RWPE2 (cell line): ENCODE measurements around the gene SNED1.

Experiments used
- ATAC-seq: fragments of 200-7000 bp; cut with Tn5 transposase; 3 replicates; pipeline ENCODE4 v1.9.1; 2021; ENCODE audit warnings: low read depth
- DNase-seq: peaks from one replicate; pipeline ENCODE4 v3.0.0-alpha.2; 2020; ENCODE audit warnings: low spot score
- H3K27ac ChIP-seq: fragments of 450-650 bp; 2 replicates; pipeline ENCODE4 v1.5.1; 2017; ENCODE audit warnings: mild to moderate bottlenecking; ENCODE audit not compliant: poor library complexity, severe bottlenecking
- H3K27me3 ChIP-seq: fragments of 250-450 bp; sonication (Bioruptor Pico); 2 replicates; pipeline ENCODE4 v1.5.1; 2021; ENCODE audit warnings: mild to moderate bottlenecking, moderate library complexity; ENCODE audit not compliant: insufficient read depth, poor library complexity, severe bottlenecking
- H3K36me3 ChIP-seq: fragments of 250-450 bp; sonication (Bioruptor Pico); 2 replicates; pipeline ENCODE4 v1.5.1; 2020; ENCODE audit warnings: low read depth, mild to moderate bottlenecking, moderate library complexity
- H3K4me1 ChIP-seq: fragments of 250-450 bp; sonication (Bioruptor Pico); 2 replicates; pipeline ENCODE4 v1.5.1; 2021; ENCODE audit warnings: mild to moderate bottlenecking, moderate library complexity; ENCODE audit not compliant: insufficient read depth, poor library complexity, severe bottlenecking
- H3K4me3 ChIP-seq: fragments of 250-450 bp; sonication (Bioruptor Pico); 2 replicates; pipeline ENCODE4 v1.5.1; 2021; ENCODE audit warnings: mild to moderate bottlenecking, moderate library complexity; ENCODE audit not compliant: severe bottlenecking
- H3K9me3 ChIP-seq: fragments of 250-450 bp; sonication (Bioruptor Pico); 2 replicates; pipeline ENCODE4 v1.5.1; 2021; ENCODE audit warnings: mild to moderate bottlenecking, moderate library complexity; ENCODE audit not compliant: severe bottlenecking
- CTCF ChIP-seq: fragments of 450-650 bp; IDR thresholded peaks from one replicate; pipeline ENCODE4 v1.5.1; 2017; ENCODE audit warnings: mild to moderate bottlenecking, moderate library complexity; ENCODE audit not compliant: poor library complexity, severe bottlenecking

The SNED1 gene

GRCh38 chr2:241003830-241004564 lies 5.6 kb downstream of the SNED1 start:
- ATAC-seq, result no peak
- Histone ChIP-seq H3K27me3 (peaks cover 6% of the 10 kb centered on the region), H3K4me3 (no peak overlapping the region), H3K27ac (no peak overlapping the region), H3K36me3 (no peaks in the 10 kb centered on the region), H3K4me1 (no peaks in the 10 kb centered on the region), H3K9me3 (peaks cover 7% of the 10 kb centered on the region)
- no peak for DNase-seq
- no peak for TF ChIP-seq CTCF

GRCh38 chr2:241005569-241005968 lies 7.2 kb downstream of the SNED1 start:
- Histone ChIP-seq H3K4me3 (no peak overlapping the region), H3K4me1 (no peaks in the 10 kb centered on the region), H3K27ac (no peak overlapping the region), H3K27me3 (no peaks in the 10 kb centered on the region), H3K36me3 (no peaks in the 10 kb centered on the region), H3K9me3 (peaks cover 7% of the 10 kb centered on the region)
- TF ChIP-seq CTCF, result no peak
- ATAC-seq (no peak), DNase-seq (no peak)

GRCh38 chr2:241006412-241006811 lies 8.0 kb downstream of the SNED1 start:
- Histone ChIP-seq H3K27me3 (no peaks in the 10 kb centered on the region), H3K4me1 (no peaks in the 10 kb centered on the region), H3K36me3 (no peaks in the 10 kb centered on the region), H3K9me3 (peaks cover 7% of the 10 kb centered on the region), H3K27ac (no peak overlapping the region), H3K4me3 (no peak overlapping the region)
- ATAC-seq (no peak), DNase-seq (no peak)
- no peak for TF ChIP-seq CTCF

GRCh38 chr2:241007111-241007510 lies 8.7 kb downstream of the SNED1 start:
- Histone ChIP-seq H3K9me3 (peaks cover 7% of the 10 kb centered on the region), H3K4me3 (no peak overlapping the region), H3K27ac (no peak overlapping the region), H3K36me3 (no peaks in the 10 kb centered on the region), H3K4me1 (no peaks in the 10 kb centered on the region), H3K27me3 (no peaks in the 10 kb centered on the region)
- no peak for TF ChIP-seq CTCF
- DNase-seq (no peak), ATAC-seq (no peak)
